Measurements from ENCODE around the gene PLCB1.
"Not testable (repeated sequence)": the region's sequence is repeated elsewhere in the genome, so short reads cannot be mapped to it uniquely, and the experiment has no call there.

Gene PLCB1

GRCh38 chr20:8344106-8344505 is 212.0 kb downstream of the PLCB1 start:
- no peak for TF ChIP-seq ZFX (IDR thresholded peaks at IDR 0.05)
- TF ChIP-seq CTCF (conservative IDR thresholded peaks at IDR 0.05) = no peak
- no peak overlapping the region for H3K27ac ChIP-seq

- TF ChIP-seq CTCF (conservative IDR thresholded peaks at IDR 0.05) (no peak), ZFX (IDR thresholded peaks at IDR 0.05) (no peak)
- no peak overlapping the region for H3K27ac ChIP-seq
Measured at GRCh38 chr20:8344631-8345030, 212.6 kb downstream of the PLCB1 start.

GRCh38 chr20:8346700-8347270 is 214.7 kb downstream of the PLCB1 start:
- TF ChIP-seq CTCF (conservative IDR thresholded peaks at IDR 0.05) = no peak

GRCh38 chr20:8350225-8350624 is 218.2 kb downstream of the PLCB1 start:
- not testable (repeated sequence) for H3K27ac ChIP-seq

More at GRCh38 chr20:8346700-8347270, 214.7 kb downstream of the PLCB1 start:
- H3K27ac ChIP-seq = no peak overlapping the region

- TF ChIP-seq ZFX (IDR thresholded peaks at IDR 0.05) (no peak), CTCF (conservative IDR thresholded peaks at IDR 0.05) (no peak)
- no peak overlapping the region for H3K27ac ChIP-seq
Measured at GRCh38 chr20:8352486-8352885, 220.4 kb downstream of the PLCB1 start.

GRCh38 chr20:8353512-8353911 is 221.4 kb downstream of the PLCB1 start:
- H3K27ac ChIP-seq = no peak overlapping the region
- no peak for TF ChIP-seq ZFX (IDR thresholded peaks at IDR 0.05)
- TF ChIP-seq CTCF (conservative IDR thresholded peaks at IDR 0.05) = no peak

- TF ChIP-seq ZFX (IDR thresholded peaks at IDR 0.05) (no peak), CTCF (conservative IDR thresholded peaks at IDR 0.05) (no peak)
- no peak overlapping the region for H3K27ac ChIP-seq
Measured at GRCh38 chr20:8355453-8355852, 223.4 kb downstream of the PLCB1 start.

- TF ChIP-seq CTCF (conservative IDR thresholded peaks at IDR 0.05) = no peak
- no peak for TF ChIP-seq ZFX (IDR thresholded peaks at IDR 0.05)
- no peak overlapping the region for H3K27ac ChIP-seq
Measured at GRCh38 chr20:8356806-8357205, 224.7 kb downstream of the PLCB1 start.
